ENCODE results near the gene C6orf132. TPM values are rescaled to one million over a fixed set of nuclear protein-coding genes. Genes with fewer than 3 reads are reported as not detected.

The C6orf132 gene
- total and polyA plus RNA-seq, 2 experiments from 2014 or later: 22.2 to 40.9 TPM

GRCh38 chr6:42162812-42163211 lies 20.4 kb upstream of the C6orf132 start (continued):
- no peak for TF ChIP-seq ZNF462 (CRISPR knock-in tag; IDR thresholded peaks at IDR 0.05)

DNA sequence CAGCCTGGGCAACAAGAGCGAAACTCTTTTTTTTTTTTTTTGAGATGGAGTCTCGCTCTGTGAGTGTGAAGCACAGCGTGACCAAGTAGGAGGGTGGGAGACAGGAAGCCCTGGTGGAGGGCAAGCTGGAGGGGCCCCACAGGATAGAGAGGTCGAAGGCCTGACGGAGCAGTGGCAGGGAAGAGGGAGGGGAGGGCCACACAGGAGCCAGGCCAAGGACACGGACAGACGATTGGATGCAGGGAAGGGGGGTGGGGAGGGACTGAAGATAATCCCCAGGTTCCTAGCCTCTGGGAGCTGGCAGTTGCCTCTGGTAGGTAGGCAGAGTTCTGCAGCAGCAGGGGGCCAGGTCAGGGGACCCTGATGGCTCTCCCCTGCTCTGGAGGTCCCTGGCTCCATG lies 20.0 kb upstream of the C6orf132 start:
- Mint-ChIP-seq H3K9me3 (no peaks in the 10 kb centered on the region), H3K4me3 (no peak overlapping the region), H3K36me3 (ENCODE audit: low read depth) (no peaks in the 10 kb centered on the region; the same call in 2 of the 3 replicates), H3K4me1 (peaks cover 55% of the 10 kb centered on the region), H3K27ac (no peak overlapping the region), H3K27me3 (ENCODE audit: insufficient read depth, low read depth, poor library complexity) (peaks cover 15% of the 10 kb centered on the region)
- Histone ChIP-seq H3K79me2 (replicated peaks; ENCODE audit: insufficient read depth) (no peaks in the 10 kb centered on the region), H3K27ac (ENCODE audit: low read depth) (no peak overlapping the region), H3K9me2 (ENCODE audit: insufficient read depth) (no peaks in the 10 kb centered on the region), H3K4me1 (ENCODE audit: insufficient read depth) (peaks cover 6% of the 10 kb centered on the region; the same call in 1 of the 2 replicates), H3F3A (replicated peaks; ENCODE audit: low read depth) (no peaks in the 10 kb centered on the region; the same call in 1 of the 2 replicates), H4K20me1 (replicated peaks; ENCODE audit: insufficient read depth) (no peaks in the 10 kb centered on the region), H3K4me2 (no peak overlapping the region), H3K36me3 (ENCODE audit: insufficient read depth) (no peaks in the 10 kb centered on the region), H3K27me3 (ENCODE audit: insufficient read depth) (no peaks in the 10 kb centered on the region), H3K4me3 (no peak overlapping the region), H2AFZ (peak overlapping the region; percentile 56; the same call in 1 of the 2 replicates)
- ATAC-seq (peak; percentile 27), DNase-seq (ENCODE audit: low spot score) (no peak)
- TF ChIP-seq, protein P1, sequence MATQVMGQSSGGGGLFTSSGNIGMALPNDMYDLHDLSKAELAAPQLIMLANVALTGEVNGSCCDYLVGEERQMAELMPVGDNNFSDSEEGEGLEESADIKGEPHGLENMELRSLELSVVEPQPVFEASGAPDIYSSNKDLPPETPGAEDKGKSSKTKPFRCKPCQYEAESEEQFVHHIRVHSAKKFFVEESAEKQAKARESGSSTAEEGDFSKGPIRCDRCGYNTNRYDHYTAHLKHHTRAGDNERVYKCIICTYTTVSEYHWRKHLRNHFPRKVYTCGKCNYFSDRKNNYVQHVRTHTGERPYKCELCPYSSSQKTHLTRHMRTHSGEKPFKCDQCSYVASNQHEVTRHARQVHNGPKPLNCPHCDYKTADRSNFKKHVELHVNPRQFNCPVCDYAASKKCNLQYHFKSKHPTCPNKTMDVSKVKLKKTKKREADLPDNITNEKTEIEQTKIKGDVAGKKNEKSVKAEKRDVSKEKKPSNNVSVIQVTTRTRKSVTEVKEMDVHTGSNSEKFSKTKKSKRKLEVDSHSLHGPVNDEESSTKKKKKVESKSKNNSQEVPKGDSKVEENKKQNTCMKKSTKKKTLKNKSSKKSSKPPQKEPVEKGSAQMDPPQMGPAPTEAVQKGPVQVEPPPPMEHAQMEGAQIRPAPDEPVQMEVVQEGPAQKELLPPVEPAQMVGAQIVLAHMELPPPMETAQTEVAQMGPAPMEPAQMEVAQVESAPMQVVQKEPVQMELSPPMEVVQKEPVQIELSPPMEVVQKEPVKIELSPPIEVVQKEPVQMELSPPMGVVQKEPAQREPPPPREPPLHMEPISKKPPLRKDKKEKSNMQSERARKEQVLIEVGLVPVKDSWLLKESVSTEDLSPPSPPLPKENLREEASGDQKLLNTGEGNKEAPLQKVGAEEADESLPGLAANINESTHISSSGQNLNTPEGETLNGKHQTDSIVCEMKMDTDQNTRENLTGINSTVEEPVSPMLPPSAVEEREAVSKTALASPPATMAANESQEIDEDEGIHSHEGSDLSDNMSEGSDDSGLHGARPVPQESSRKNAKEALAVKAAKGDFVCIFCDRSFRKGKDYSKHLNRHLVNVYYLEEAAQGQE (IDR thresholded peaks at IDR 0.05; ENCODE audit: unreplicated experiment): no peak
- TF ChIP-seq CREB1 (CRISPR knock-in tag; IDR thresholded peaks at IDR 0.05; ENCODE audit: low read depth) (no peak), POLR2AphosphoS5 (IDR thresholded peaks at IDR 0.05; ENCODE audit: low read depth) (no peak), ZNF462 (CRISPR knock-in tag; IDR thresholded peaks at IDR 0.05) (no peak)
